ENCODE results near the gene ZC3H13.

The ZC3H13 gene

GRCh38 chr13:46086421-46086922 is 33.9 kb upstream of the ZC3H13 start:
- H3K4me3 Mint-ChIP-seq = no peak overlapping the region
- H3K27ac Mint-ChIP-seq = no peak overlapping the region
- DNase-seq = no peak
- peaks cover 5 to 27% of the 10 kb centered on the region in 2 donors for H3K27me3 Mint-ChIP-seq
- H3K36me3 Mint-ChIP-seq (ENCODE audit: insufficient read depth) = no peaks in the 10 kb centered on the region
- ATAC-seq (replicated peaks) = no peak
- no peaks in the 10 kb centered on the region for H3K4me1 Mint-ChIP-seq (ENCODE audit: low read depth in 2 of 2)
- no peaks in the 10 kb centered on the region for H3K9me3 Mint-ChIP-seq

- Mint-ChIP-seq H3K4me3 (no peak overlapping the region), H3K27me3 (peaks cover 0 to 20% of the 10 kb centered on the region in 2 donors), H3K4me1 (ENCODE audit: low read depth in 2 of 2) (no peaks in the 10 kb centered on the region), H3K36me3 (ENCODE audit: insufficient read depth) (no peaks in the 10 kb centered on the region), H3K9me3 (no peaks in the 10 kb centered on the region), H3K27ac (no peak overlapping the region)
- DNase-seq (no peak), ATAC-seq (replicated peaks) (no peak)
These were observed 33.2 kb upstream of the ZC3H13 start for GRCh38 chr13:46085737-46086136.

GRCh38 chr13:46082324-46082723 is 29.8 kb upstream of the ZC3H13 start:
- H3K9me3 Mint-ChIP-seq = no peaks in the 10 kb centered on the region
- no peak for DNase-seq
- no peak for ATAC-seq (replicated peaks)
- peaks cover 9 to 13% of the 10 kb centered on the region in 2 donors for H3K4me1 Mint-ChIP-seq (ENCODE audit: low read depth in 2 of 2)
- peaks cover 0 to 20% of the 10 kb centered on the region in 2 donors for H3K27me3 Mint-ChIP-seq
- H3K4me3 Mint-ChIP-seq = no peak overlapping the region
- no peak overlapping the region for H3K27ac Mint-ChIP-seq
- no peaks in the 10 kb centered on the region for H3K36me3 Mint-ChIP-seq (ENCODE audit: insufficient read depth)

GRCh38 chr13:46079770-46080169 is 27.2 kb upstream of the ZC3H13 start:
- ATAC-seq (replicated peaks) (peak; percentile 70), DNase-seq (no peak)
- Mint-ChIP-seq H3K27me3 (no peaks in the 10 kb centered on the region), H3K4me3 (no peak overlapping the region), H3K4me1 (ENCODE audit: low read depth in 2 of 2) (peaks cover 9 to 13% of the 10 kb centered on the region in 2 donors), H3K27ac (peak overlapping the region; percentile 10 to 85), H3K36me3 (ENCODE audit: insufficient read depth) (no peaks in the 10 kb centered on the region), H3K9me3 (no peaks in the 10 kb centered on the region)

- Mint-ChIP-seq H3K4me3 (no peak overlapping the region), H3K27ac (no peak overlapping the region), H3K9me3 (no peaks in the 10 kb centered on the region), H3K4me1 (ENCODE audit: low read depth in 2 of 2) (peaks cover 9 to 13% of the 10 kb centered on the region in 2 donors), H3K36me3 (ENCODE audit: insufficient read depth) (no peaks in the 10 kb centered on the region), H3K27me3 (no peaks in the 10 kb centered on the region)
- DNase-seq (no peak), ATAC-seq (replicated peaks) (no peak)
These were observed 24.7 kb upstream of the ZC3H13 start for GRCh38 chr13:46077265-46077664.

GRCh38 chr13:46076827-46077226 is 24.3 kb upstream of the ZC3H13 start:
- no peaks in the 10 kb centered on the region for H3K9me3 Mint-ChIP-seq
- no peak for DNase-seq
- ATAC-seq (replicated peaks) = no peak
- peaks cover 0 to 3% of the 10 kb centered on the region in 2 donors for H3K27me3 Mint-ChIP-seq
- no peak overlapping the region for H3K27ac Mint-ChIP-seq
- no peak overlapping the region for H3K4me3 Mint-ChIP-seq
- H3K36me3 Mint-ChIP-seq (ENCODE audit: insufficient read depth) = no peaks in the 10 kb centered on the region
- peaks cover 9 to 13% of the 10 kb centered on the region in 2 donors for H3K4me1 Mint-ChIP-seq (ENCODE audit: low read depth in 2 of 2)

- H3K27me3 Mint-ChIP-seq = peaks cover 0 to 11% of the 10 kb centered on the region in 2 donors
- H3K4me1 Mint-ChIP-seq (ENCODE audit: low read depth in 2 of 2) = peaks cover 9 to 13% of the 10 kb centered on the region in 2 donors
- H3K4me3 Mint-ChIP-seq = no peak overlapping the region
- H3K36me3 Mint-ChIP-seq (ENCODE audit: insufficient read depth) = no peaks in the 10 kb centered on the region
- H3K9me3 Mint-ChIP-seq = no peaks in the 10 kb centered on the region
- DNase-seq = no peak
- no peak overlapping the region for H3K27ac Mint-ChIP-seq
- no peak for ATAC-seq (replicated peaks)
These were observed 23.3 kb upstream of the ZC3H13 start for GRCh38 chr13:46075811-46076210.

- ATAC-seq (replicated peaks) (no peak), DNase-seq (no peak)
- Mint-ChIP-seq H3K36me3 (ENCODE audit: insufficient read depth) (no peaks in the 10 kb centered on the region), H3K27me3 (peaks cover 0 to 11% of the 10 kb centered on the region in 2 donors), H3K9me3 (no peaks in the 10 kb centered on the region), H3K4me3 (no peak overlapping the region), H3K4me1 (ENCODE audit: low read depth in 2 of 2) (no peaks in the 10 kb centered on the region), H3K27ac (no peak overlapping the region)
These were observed 19.2 kb upstream of the ZC3H13 start for GRCh38 chr13:46071590-46072249.

GRCh38 chr13:46063292-46063691 is 10.7 kb upstream of the ZC3H13 start:
- peaks cover 9% of the 10 kb centered on the region in 2 donors for H3K27me3 Mint-ChIP-seq
- no peaks in the 10 kb centered on the region for H3K9me3 Mint-ChIP-seq
- H3K4me3 Mint-ChIP-seq = no peak overlapping the region
- H3K36me3 Mint-ChIP-seq (ENCODE audit: insufficient read depth) = peaks cover 4% of the 10 kb centered on the region
- no peak for DNase-seq
- H3K4me1 Mint-ChIP-seq (ENCODE audit: low read depth in 2 of 2) = no peaks in the 10 kb centered on the region
- no peak overlapping the region for H3K27ac Mint-ChIP-seq
- ATAC-seq (replicated peaks) = no peak

- Mint-ChIP-seq H3K36me3 (ENCODE audit: insufficient read depth) (peaks cover 4% of the 10 kb centered on the region), H3K9me3 (no peaks in the 10 kb centered on the region), H3K4me3 (no peak overlapping the region), H3K4me1 (ENCODE audit: low read depth in 2 of 2) (no peaks in the 10 kb centered on the region), H3K27me3 (peaks cover 9% of the 10 kb centered on the region in 2 donors), H3K27ac (no peak overlapping the region)
- DNase-seq (no peak), ATAC-seq (replicated peaks) (no peak)
These were observed 9.6 kb upstream of the ZC3H13 start for GRCh38 chr13:46062185-46062584.

GRCh38 chr13:46059405-46059804 is 6.9 kb upstream of the ZC3H13 start:
- H3K9me3 Mint-ChIP-seq = no peaks in the 10 kb centered on the region
- H3K27ac Mint-ChIP-seq = no peak overlapping the region
- peaks cover 11 to 21% of the 10 kb centered on the region in 2 donors for H3K27me3 Mint-ChIP-seq
- H3K4me1 Mint-ChIP-seq (ENCODE audit: low read depth in 2 of 2) = no peaks in the 10 kb centered on the region
- H3K4me3 Mint-ChIP-seq = no peak overlapping the region
- DNase-seq (no peak), ATAC-seq (replicated peaks) (no peak)
- no peaks in the 10 kb centered on the region for H3K36me3 Mint-ChIP-seq (ENCODE audit: insufficient read depth)

- Mint-ChIP-seq H3K27me3 (peaks cover 11 to 19% of the 10 kb centered on the region in 2 donors), H3K9me3 (no peaks in the 10 kb centered on the region), H3K4me1 (ENCODE audit: low read depth in 2 of 2) (peaks cover 0 to 2% of the 10 kb centered on the region in 2 donors), H3K27ac (no peak overlapping the region), H3K4me3 (no peak overlapping the region), H3K36me3 (ENCODE audit: insufficient read depth) (no peaks in the 10 kb centered on the region)
- ATAC-seq (replicated peaks) = no peak
- no peak for DNase-seq
These were observed 5.7 kb upstream of the ZC3H13 start for GRCh38 chr13:46058268-46058667.

GRCh38 chr13:46057256-46058015 is 4.9 kb upstream of the ZC3H13 start:
- DNase-seq (no peak), ATAC-seq (replicated peaks) (no peak)
- peaks cover 3% of the 10 kb centered on the region for H3K36me3 Mint-ChIP-seq (ENCODE audit: insufficient read depth)
- peaks cover 2 to 9% of the 10 kb centered on the region in 2 donors for H3K4me1 Mint-ChIP-seq (ENCODE audit: low read depth in 2 of 2)
- peaks cover 11 to 17% of the 10 kb centered on the region in 2 donors for H3K27me3 Mint-ChIP-seq
- no peak overlapping the region for H3K27ac Mint-ChIP-seq
- H3K9me3 Mint-ChIP-seq = no peaks in the 10 kb centered on the region
- H3K4me3 Mint-ChIP-seq = no peak overlapping the region
